Left lung (tissue), 10 donors: ENCODE results near the gene ATP6V0E1. TPM values are rescaled to one million over a fixed set of nuclear protein-coding genes. Genes with fewer than 3 reads are reported as not detected.
A peak's percentile ranks its signal among the peaks of the same experiment; 100 is the strongest.

Source experiments
- ATAC-seq: fragments of 200-7000 bp; cut with Tn5 transposase; one replicate; pipeline ENCODE4 v1.9.1; 2020; ENCODE audit warnings: moderate library complexity
- DNase-seq, 4 donors: peaks; one replicate each; pipeline ENCODE4 v3.0.0-alpha.2; 2013 to 2020
- H3K27ac ChIP-seq, 2 donors: fragments of 200-600 bp; sonication (generic) in 1 of 2; one replicate each; pipeline versions ENCODE4 v1.5.0 to v1.8.0; 2020 to 2021
- H3K27me3 ChIP-seq, 2 donors: fragments of 200-600 bp; sonication (generic) in 1 of 2; one replicate each; pipeline versions ENCODE4 v1.5.0 to v1.8.0; 2020 to 2021
- H3K36me3 ChIP-seq, 2 donors: fragments of 200-600 bp; sonication (generic) in 1 of 2; one replicate each; pipeline versions ENCODE4 v1.5.0 to v1.8.0; 2020 to 2021
- H3K4me1 ChIP-seq, 2 donors: fragments of 200-600 bp; one replicate each; pipeline ENCODE4 v1.8.0; 2021
- H3K4me3 ChIP-seq, 2 donors: fragments of 200-600 bp; sonication (generic) in 1 of 2; one replicate each; pipeline versions ENCODE4 v1.5.0 to v1.8.0; 2020 to 2021; ENCODE audit warnings: mild to moderate bottlenecking in 1 of 2
- H3K9me3 ChIP-seq, 2 donors: fragments of 200-600 bp; sonication (generic) in 1 of 2; one replicate each; pipeline versions ENCODE4 v1.5.0 to v1.8.0; 2020 to 2021
- intact Hi-C, 2 donors: fragments of 100-400 bp; cut with DNase I; formaldehyde crosslinking; loops; one replicate each; pipeline versions ENCODE4 v1.11.2 to v1.14.2; 2022
- polyA plus RNA-seq, 6 donors: library from polyadenylated mRNA; unstranded; fragments of 120-200 nt; gene quantifications; one replicate each; pipeline ENCODE4 v1.2.1, GENCODE V29; 2013; ENCODE audit not compliant: insufficient read length in 6 of 6
- total RNA-seq, 2 donors: library from RNA; stranded (reverse); fragmentation: NEBNext Ultra II Directional; extraction: Animal tissue kit (Norgen Biotek cat#: 25700); gene quantifications; one replicate each; pipeline ENCODE4 v1.2.1, GENCODE V29; 2021
- TF ChIP-seq, protein P1 (sequence below), 2 donors: fragments of 200-600 bp; sonication (generic) in 1 of 2; IDR thresholded peaks; one replicate each; pipeline versions ENCODE4 v1.5.0 to v1.8.0; 2021; ENCODE audit warnings: antibody characterized with exemption in 2 of 2
- donor health status: DM: no; HTN: yes; CAD: no.
- donor health status: DM: no; HTN: no; CAD: no.

The ATP6V0E1 gene
- total and polyA plus RNA-seq, 8 donors = 132 to 385 (median 159) TPM

- TF ChIP-seq, protein P1, sequence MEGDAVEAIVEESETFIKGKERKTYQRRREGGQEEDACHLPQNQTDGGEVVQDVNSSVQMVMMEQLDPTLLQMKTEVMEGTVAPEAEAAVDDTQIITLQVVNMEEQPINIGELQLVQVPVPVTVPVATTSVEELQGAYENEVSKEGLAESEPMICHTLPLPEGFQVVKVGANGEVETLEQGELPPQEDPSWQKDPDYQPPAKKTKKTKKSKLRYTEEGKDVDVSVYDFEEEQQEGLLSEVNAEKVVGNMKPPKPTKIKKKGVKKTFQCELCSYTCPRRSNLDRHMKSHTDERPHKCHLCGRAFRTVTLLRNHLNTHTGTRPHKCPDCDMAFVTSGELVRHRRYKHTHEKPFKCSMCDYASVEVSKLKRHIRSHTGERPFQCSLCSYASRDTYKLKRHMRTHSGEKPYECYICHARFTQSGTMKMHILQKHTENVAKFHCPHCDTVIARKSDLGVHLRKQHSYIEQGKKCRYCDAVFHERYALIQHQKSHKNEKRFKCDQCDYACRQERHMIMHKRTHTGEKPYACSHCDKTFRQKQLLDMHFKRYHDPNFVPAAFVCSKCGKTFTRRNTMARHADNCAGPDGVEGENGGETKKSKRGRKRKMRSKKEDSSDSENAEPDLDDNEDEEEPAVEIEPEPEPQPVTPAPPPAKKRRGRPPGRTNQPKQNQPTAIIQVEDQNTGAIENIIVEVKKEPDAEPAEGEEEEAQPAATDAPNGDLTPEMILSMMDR (IDR thresholded peaks at IDR 0.05) = no peak
- DNase-seq (peak in 1 of 4 donors; percentile 44), ATAC-seq (no peak)
- Histone ChIP-seq H3K27ac (no peak overlapping the region), H3K9me3 (no peaks in the 10 kb centered on the region), H3K4me1 (no peaks in the 10 kb centered on the region), H3K4me3 (no peak overlapping the region), H3K27me3 (no peaks in the 10 kb centered on the region), H3K36me3 (peaks cover 0 to 92% of the 10 kb centered on the region in 2 donors)
- intact Hi-C loops = loop anchor here (10.0 kb wide), 2 partner anchors 225 to 465 kb away; no protein-coding TSS in a partner anchor
Measured at GRCh38 chr5:172939611-172940267, 43.8 kb upstream of the ATP6V0E1 start.

GRCh38 chr5:172940268-172941066 is 43.1 kb upstream of the ATP6V0E1 start:
- no peak overlapping the region for H3K27ac ChIP-seq
- no peaks in the 10 kb centered on the region for H3K4me1 ChIP-seq
- H3K27me3 ChIP-seq = no peaks in the 10 kb centered on the region
- no peaks in the 10 kb centered on the region for H3K9me3 ChIP-seq
- peak in 1 of 4 donors; percentile 66 for DNase-seq
- TF ChIP-seq, protein P1 (IDR thresholded peaks at IDR 0.05) = no peak
- no peak overlapping the region for H3K4me3 ChIP-seq
- peak; percentile 90 for ATAC-seq
- intact Hi-C loops = loop anchor here in 1 of 2 donors (10.0 kb wide), 1 partner anchor 226 kb away; no protein-coding TSS in a partner anchor
- H3K36me3 ChIP-seq = peaks cover 0 to 86% of the 10 kb centered on the region in 2 donors

DNA sequence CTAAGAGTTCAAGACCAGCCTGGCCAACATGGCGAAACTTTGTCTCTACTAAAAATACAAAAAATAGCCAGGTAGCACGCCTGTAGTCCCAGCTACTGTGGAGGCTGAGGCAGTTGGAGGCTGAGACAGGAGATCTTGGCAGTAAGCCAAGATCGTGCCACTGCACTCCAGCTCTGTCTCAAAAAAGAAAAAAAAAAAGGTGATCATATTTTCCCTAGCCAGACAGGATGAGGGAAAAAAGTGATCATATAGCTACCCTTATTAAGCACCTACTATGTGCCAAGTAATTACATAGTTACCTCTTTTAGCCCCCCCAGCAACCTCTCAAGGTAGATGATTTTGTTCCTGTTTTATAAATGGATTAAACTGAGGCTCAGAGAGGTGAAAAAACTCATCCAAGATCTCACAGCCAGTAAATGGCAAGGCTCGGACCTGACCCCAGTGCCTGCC is 42.5 kb upstream of the ATP6V0E1 start:
- peak overlapping the region in 1 of 2 donors; percentile 8 for H3K27ac ChIP-seq
- H3K4me3 ChIP-seq = no peak overlapping the region
- DNase-seq (no peak), ATAC-seq (peak; percentile 11)
- intact Hi-C loops = loop anchor here in 1 of 2 donors (10.0 kb wide), 1 partner anchor 226 kb away; no protein-coding TSS in a partner anchor
- no peaks in the 10 kb centered on the region for H3K27me3 ChIP-seq
- TF ChIP-seq, protein P1 (IDR thresholded peaks at IDR 0.05) = no peak
- H3K4me1 ChIP-seq = no peaks in the 10 kb centered on the region
- no peaks in the 10 kb centered on the region for H3K9me3 ChIP-seq
- H3K36me3 ChIP-seq = peaks cover 0 to 86% of the 10 kb centered on the region in 2 donors

GRCh38 chr5:172942556-172942955 is 41.0 kb upstream of the ATP6V0E1 start:
- intact Hi-C loops = loop anchor here in 1 of 2 donors (10.0 kb wide), 1 partner anchor 228 kb away; no protein-coding TSS in a partner anchor
- ATAC-seq (no peak), DNase-seq (no peak)
- no peak overlapping the region for H3K27ac ChIP-seq
- H3K4me3 ChIP-seq = no peak overlapping the region
- no peaks in the 10 kb centered on the region for H3K4me1 ChIP-seq
- peaks cover 0 to 85% of the 10 kb centered on the region in 2 donors for H3K36me3 ChIP-seq
- no peaks in the 10 kb centered on the region for H3K27me3 ChIP-seq
- TF ChIP-seq, protein P1 (IDR thresholded peaks at IDR 0.05) = no peak
- H3K9me3 ChIP-seq = no peaks in the 10 kb centered on the region
